ENCODE results near the gene RRAS. TPM values are rescaled to one million over a fixed set of nuclear protein-coding genes. Genes with fewer than 3 reads are reported as not detected.

Gene RRAS
- 112 to 160 TPM (median 157 TPM) in 5 replicates for total RNA-seq (2022; extraction: Qiagen RNA extraction; ENCODE audit: low read depth)

GRCh38 chr19:49640113-49640898 lies at the start of gene RRAS:
Gene RRAS, minus strand, starts transcription at chr19:49640143. Its CDS starts 45 bp downstream, at chr19:49640098.

DNA sequence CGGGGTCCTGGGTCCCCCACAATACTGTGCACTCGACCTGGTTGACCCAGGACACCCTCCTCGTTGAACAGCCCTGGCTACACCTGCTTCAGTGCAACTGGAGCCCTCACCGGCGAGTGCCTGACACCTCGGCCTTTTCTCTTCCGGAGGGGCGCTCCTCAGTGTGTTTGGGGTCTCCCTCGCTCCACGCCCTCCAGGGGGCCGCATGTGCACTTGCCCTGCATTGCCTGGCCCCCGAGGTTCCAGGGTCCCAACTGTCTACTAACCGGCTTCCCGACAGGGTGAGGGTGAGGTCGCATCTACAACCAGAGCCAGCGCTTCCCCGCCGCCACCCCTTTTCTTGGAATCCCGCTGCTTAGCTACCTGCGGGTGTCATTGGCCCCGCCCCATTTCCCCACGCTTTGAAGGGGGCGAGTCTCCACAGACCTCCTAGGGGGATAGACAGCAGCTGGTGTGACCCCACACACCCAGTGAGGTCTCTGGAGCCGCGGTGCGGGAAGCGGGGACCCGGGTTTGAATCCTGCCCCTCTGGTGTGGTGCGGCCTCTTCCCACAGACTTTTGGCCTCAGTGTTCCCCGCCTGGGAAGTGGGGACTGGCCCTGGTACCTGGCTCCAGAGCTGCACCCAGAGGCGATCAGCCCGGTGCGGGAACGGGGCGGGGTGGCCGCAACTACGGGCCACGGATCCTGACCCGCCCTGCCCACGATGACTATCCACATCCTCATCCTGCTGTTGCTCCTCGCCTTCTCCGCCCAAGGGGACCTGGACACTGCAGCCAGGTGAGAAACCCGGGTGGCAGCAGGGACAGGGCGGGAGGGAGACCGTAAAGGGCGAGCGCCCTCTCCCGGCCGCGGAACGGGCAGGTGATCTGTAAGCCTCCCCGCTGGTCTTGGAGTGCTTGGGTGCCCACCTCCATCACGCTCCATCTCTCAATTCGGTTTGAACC lies 49.5 kb upstream of the RRAS start, which contains the start of gene ADM5:
Gene ADM5, plus strand, starts transcription at position 462 of the 946 bp plus-strand sequence. Its CDS starts 244 bp downstream, at position 706.

DNA sequence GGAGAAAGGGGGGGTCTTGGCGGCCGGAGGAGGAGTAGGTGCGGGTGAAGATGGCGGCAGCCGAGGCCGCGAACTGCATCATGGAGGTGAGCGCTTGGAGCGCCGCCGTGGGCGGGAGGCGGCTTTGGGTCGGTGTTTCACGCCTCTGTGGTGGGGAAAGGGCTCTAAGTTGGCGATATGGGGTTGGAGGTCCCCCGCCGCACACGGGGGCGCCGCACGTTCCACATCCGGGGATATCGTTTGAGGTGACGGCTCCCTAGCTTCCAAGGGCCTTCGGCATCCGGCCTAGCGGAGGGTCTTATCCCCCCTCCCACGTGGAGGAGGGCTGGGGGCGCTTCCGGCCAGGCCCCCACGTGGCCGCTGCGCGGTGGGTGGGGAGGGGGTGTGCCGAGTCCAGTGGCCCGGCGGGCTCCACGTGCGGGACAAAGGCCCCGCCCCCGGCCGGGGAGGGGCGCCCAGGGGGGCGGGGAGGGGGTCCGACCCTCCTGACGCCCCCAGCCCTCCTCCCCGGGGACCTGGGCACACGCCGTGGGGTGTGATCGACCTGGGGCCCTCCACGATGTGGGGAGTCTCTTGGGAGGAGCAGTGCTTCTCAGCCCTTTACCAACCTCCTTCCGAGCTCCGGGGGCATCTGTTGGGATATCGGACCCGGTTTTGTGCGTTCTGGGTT lies 37.4 kb upstream of the RRAS start, which contains the start of gene PRMT1:
Gene PRMT1, plus strand, starts transcription at position 41 of the 670 bp plus-strand sequence. Its CDS starts 10 bp downstream, at position 51.

GRCh38 chr19:49665351-49666119 lies 25.6 kb upstream of the RRAS start, which contains the start of the genes BCL2L12 and IRF3:
Gene BCL2L12, plus strand, starts transcription at chr19:49665933. Its CDS starts 760 bp downstream, at chr19:49666693.
Gene IRF3, minus strand, starts transcription at chr19:49665857. Its CDS starts 1,019 bp downstream, at chr19:49664838.

DNA sequence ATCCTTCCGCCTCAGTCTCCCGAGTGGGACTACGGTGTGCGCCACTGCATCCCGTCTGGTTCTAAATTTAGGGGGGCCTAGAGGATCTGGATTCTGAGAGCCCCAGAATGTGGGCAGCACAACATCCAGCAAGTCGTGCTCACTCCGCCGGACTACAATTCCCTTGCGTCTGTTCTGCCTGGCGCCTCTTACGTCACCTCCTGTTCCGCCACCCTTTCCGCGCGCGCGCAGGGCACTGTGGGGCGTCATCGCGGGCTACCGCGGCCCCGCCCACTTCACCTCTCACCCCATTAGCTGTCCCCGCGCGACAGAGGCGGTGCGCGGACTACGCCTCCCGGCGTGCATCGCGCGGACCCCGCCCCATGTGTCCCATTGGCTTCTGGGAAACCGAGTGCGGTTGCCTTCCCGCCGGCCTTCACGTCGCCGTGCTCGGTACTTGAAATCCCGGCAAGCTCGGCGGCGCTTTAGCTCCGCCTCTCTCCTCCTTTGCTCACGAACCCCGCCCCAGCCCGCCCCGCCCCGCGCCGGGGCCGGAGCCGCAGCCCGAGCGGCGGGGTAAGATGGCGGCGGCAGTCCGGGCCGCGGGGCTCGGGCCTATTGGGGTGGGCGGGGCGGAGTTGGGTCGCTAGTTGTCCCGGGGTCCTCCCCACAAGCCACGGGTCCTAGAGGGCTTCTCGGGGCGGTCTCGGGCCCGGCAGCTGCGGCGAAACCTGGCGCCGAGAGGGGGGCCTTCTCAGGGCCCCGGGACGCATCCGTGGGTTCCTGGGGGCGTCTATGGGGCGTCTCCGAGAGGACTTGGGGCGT lies 1.9 kb upstream of the RRAS start, which contains the start of gene SCAF1:
Gene SCAF1, plus strand, starts transcription at position 522 of the 804 bp plus-strand sequence. CDS start 2,818 bp downstream, outside the sequence.

GRCh38 chr19:49590971-49591730 lies 48.8 kb downstream of the RRAS start, which contains the start of gene PRR12:
Gene PRR12, plus strand, starts transcription at chr19:49591182. Its CDS starts 473 bp downstream, at chr19:49591655.

Other genes with a start within 250 kb of the RRAS start
- 0.46 TPM in 1 of 5 replicates, not detected in the others for gene PTH2, start 216.7 kb downstream of the RRAS start, total RNA-seq (2022; extraction: Qiagen RNA extraction; ENCODE audit: low read depth)
- gene GFY, start 214.8 kb downstream of the RRAS start, total RNA-seq (2022; extraction: Qiagen RNA extraction; ENCODE audit: low read depth): 0.08 to 0.30 TPM (median 0.14 TPM) in 5 replicates
- gene SLC17A7, start 198.6 kb downstream of the RRAS start, total RNA-seq (2022; extraction: Qiagen RNA extraction; ENCODE audit: low read depth): 0.51 to 0.57 TPM (median 0.53 TPM) in 5 replicates
- 89.3 to 95.7 TPM (median 93.6 TPM) in 5 replicates for gene PIH1D1, start 188.3 kb downstream of the RRAS start, total RNA-seq (2022; extraction: Qiagen RNA extraction; ENCODE audit: low read depth)
- 19.5 to 25.6 TPM (median 23.9 TPM) in 5 replicates for gene ALDH16A1, start 186.9 kb downstream of the RRAS start, total RNA-seq (2022; extraction: Qiagen RNA extraction; ENCODE audit: low read depth)
- gene FLT3LG, start 165.9 kb downstream of the RRAS start, total RNA-seq (2022; extraction: Qiagen RNA extraction; ENCODE audit: low read depth): 0.69 to 1.8 TPM (median 1.4 TPM) in 5 replicates
- gene RPL13A, start 152.5 kb downstream of the RRAS start, total RNA-seq (2022; extraction: Qiagen RNA extraction; ENCODE audit: low read depth): 3,723 to 4,607 TPM (median 4,089 TPM) in 5 replicates
- 3,748 to 4,968 TPM (median 3,902 TPM) in 5 replicates for gene RPS11, start 143.7 kb downstream of the RRAS start, total RNA-seq (2022; extraction: Qiagen RNA extraction; ENCODE audit: low read depth)
- 21.0 to 33.8 TPM (median 29.8 TPM) in 5 replicates for gene FCGRT, start 127.5 kb downstream of the RRAS start, total RNA-seq (2022; extraction: Qiagen RNA extraction; ENCODE audit: low read depth)
- 1.2 to 2.3 TPM (median 2.1 TPM) in 5 replicates for gene RCN3, start 112.1 kb downstream of the RRAS start, total RNA-seq (2022; extraction: Qiagen RNA extraction; ENCODE audit: low read depth)
- gene NOSIP, start 59.6 kb downstream of the RRAS start, total RNA-seq (2022; extraction: Qiagen RNA extraction; ENCODE audit: low read depth): 91.1 to 111 TPM (median 104 TPM) in 5 replicates
- 0.45 to 0.95 TPM (median 0.87 TPM) in 5 replicates for gene PRRG2, start 58.8 kb downstream of the RRAS start, total RNA-seq (2022; extraction: Qiagen RNA extraction; ENCODE audit: low read depth)
- 28.9 to 36.4 TPM (median 34.4 TPM) in 5 replicates for gene PRR12, start 49.0 kb downstream of the RRAS start, total RNA-seq (2022; extraction: Qiagen RNA extraction; ENCODE audit: low read depth)
- 47.8 to 68.4 TPM (median 63.0 TPM) in 5 replicates for gene SCAF1, start 2.1 kb upstream of the RRAS start, total RNA-seq (2022; extraction: Qiagen RNA extraction; ENCODE audit: low read depth)
- 85.2 to 107 TPM (median 102 TPM) in 5 replicates for gene IRF3, start 25.7 kb upstream of the RRAS start, total RNA-seq (2022; extraction: Qiagen RNA extraction; ENCODE audit: low read depth)
- gene BCL2L12, start 25.8 kb upstream of the RRAS start, total RNA-seq (2022; extraction: Qiagen RNA extraction; ENCODE audit: low read depth): 55.5 to 73.8 TPM (median 71.1 TPM) in 5 replicates
- 397 to 431 TPM (median 408 TPM) in 5 replicates for gene PRMT1, start 37.1 kb upstream of the RRAS start, total RNA-seq (2022; extraction: Qiagen RNA extraction; ENCODE audit: low read depth)
- 3.7 to 6.1 TPM (median 5.6 TPM) in 5 replicates for gene ADM5, start 49.5 kb upstream of the RRAS start, total RNA-seq (2022; extraction: Qiagen RNA extraction; ENCODE audit: low read depth)
- gene CPT1C, start 51.0 kb upstream of the RRAS start, total RNA-seq (2022; extraction: Qiagen RNA extraction; ENCODE audit: low read depth): 10.9 to 14.2 TPM (median 13.2 TPM) in 5 replicates
- gene TSKS, start 123.2 kb upstream of the RRAS start, total RNA-seq (2022; extraction: Qiagen RNA extraction; ENCODE audit: low read depth): not detected in 5 replicates
- gene AP2A1, start 126.9 kb upstream of the RRAS start, total RNA-seq (2022; extraction: Qiagen RNA extraction; ENCODE audit: low read depth): 43.4 to 57.5 TPM (median 54.4 TPM) in 5 replicates
- gene FUZ, start 173.1 kb upstream of the RRAS start, total RNA-seq (2022; extraction: Qiagen RNA extraction; ENCODE audit: low read depth): 11.6 to 16.0 TPM (median 15.7 TPM) in 5 replicates
- gene MED25, start 178.1 kb upstream of the RRAS start, total RNA-seq (2022; extraction: Qiagen RNA extraction; ENCODE audit: low read depth): 47.0 to 71.0 TPM (median 64.1 TPM) in 5 replicates
- 116 to 154 TPM (median 143 TPM) in 5 replicates for gene PTOV1, start 211.0 kb upstream of the RRAS start, total RNA-seq (2022; extraction: Qiagen RNA extraction; ENCODE audit: low read depth)
- 42.7 to 54.0 TPM (median 49.8 TPM) in 5 replicates for gene PNKP, start 227.4 kb upstream of the RRAS start, total RNA-seq (2022; extraction: Qiagen RNA extraction; ENCODE audit: low read depth)
- 69.2 to 117 TPM (median 106 TPM) in 5 replicates for gene AKT1S1, start 237.2 kb upstream of the RRAS start, total RNA-seq (2022; extraction: Qiagen RNA extraction; ENCODE audit: low read depth)
- 18.5 to 21.8 TPM (median 20.4 TPM) in 5 replicates for gene TBC1D17, start 237.6 kb upstream of the RRAS start, total RNA-seq (2022; extraction: Qiagen RNA extraction; ENCODE audit: low read depth)

Data from A549 treated with GW870086 at 1 μM for 4 hours (cell line).